ENCODE results near the gene EPHX1. TPM values are rescaled to one million over a fixed set of nuclear protein-coding genes. Genes with fewer than 3 reads are reported as not detected.
"Not testable (repeated sequence)": the region's sequence is repeated elsewhere in the genome, so short reads cannot be mapped to it uniquely, and the experiment has no call there.

Gene EPHX1
- total RNA-seq, 4 donors from 2014 or later: 56.9 to 114 (median 90.6) TPM

DNA sequence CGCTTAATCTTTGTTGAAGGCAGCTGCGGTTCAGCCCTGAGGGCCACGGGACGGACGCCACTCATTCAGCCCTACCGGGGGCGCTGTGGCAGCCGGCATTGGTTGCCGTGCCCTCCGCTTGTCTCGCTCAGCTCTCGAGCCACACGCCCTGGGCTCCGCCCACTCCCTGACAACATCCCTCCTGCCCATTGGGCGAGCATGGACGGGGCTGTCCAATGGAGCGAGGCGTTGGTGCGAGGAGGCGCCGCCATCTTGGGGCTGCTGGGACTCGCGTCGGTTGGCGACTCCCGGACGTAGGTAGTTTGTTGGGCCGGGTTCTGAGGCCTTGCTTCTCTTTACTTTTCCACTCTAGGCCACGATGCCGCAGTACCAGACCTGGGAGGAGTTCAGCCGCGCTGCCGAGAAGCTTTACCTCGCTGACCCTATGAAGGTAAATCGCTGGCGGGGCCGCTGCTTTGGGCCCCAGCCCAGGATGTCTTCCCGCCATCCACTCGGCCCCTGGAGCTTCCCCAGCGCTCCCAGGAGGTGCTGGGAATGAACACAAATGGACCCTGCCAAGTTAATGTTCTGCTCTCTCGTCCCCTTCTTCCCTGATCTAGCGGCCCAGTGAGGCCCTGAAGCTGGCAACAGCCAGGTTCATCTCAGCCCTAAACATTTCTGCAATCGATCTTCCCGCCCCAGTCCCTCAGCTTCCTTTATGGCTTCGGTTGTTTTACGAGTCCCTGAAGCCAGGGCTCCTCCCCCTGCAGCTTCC, 32.2 kb upstream of the EPHX1 start, which contains the start of gene SRP9:
SRP9 (plus strand) TSS at position 244 of the 754 bp plus-strand sequence; CDS start at position 359, 115 bp downstream.
- Histone ChIP-seq H3K27me3 (no peaks in the 10 kb centered on the region), H3K27ac (peak within 1 kb of the TSS; percentile 95 to 98 (median 97)), H3K36me3 (no peaks in the 10 kb centered on the region), H3K4me3 (peak within 1 kb of the TSS; percentile 51 to 77 (median 74)), H3K4me1 (peaks cover 2 to 57% (median 42%) of the 10 kb centered on the region in 4 donors), H3K9me3 (no peaks in the 10 kb centered on the region)
- intact Hi-C loops (cut with DNase I; ENCODE audit: low total_unique reads): loop anchor here (5.0 to 10.0 kb wide), 5 partner anchors 35 to 223 kb away; partner anchors contain the start of genes ENAH and EPHX1
- WGBS, 2 donors (ENCODE audit: low coverage in 1 of 2): 0% methylated on average over 42 of the region's 46 CpGs; no CpG with 5 or more reads in 1 of the 2 donors
- in situ Hi-C loops (cut with MboI; ENCODE audit: low pct_ligation_motif_present in 1 of 4, low pct_unique_long_range_greater_than_20kb in 1 of 4, low sequenced_read_pairs in 3 of 4): loop anchor here in 3 of 4 donors (10.0 to 25.0 kb wide), 3 partner anchors 135 to 293 kb away; partner anchors contain the start of gene PYCR2 (in 1 of the 3)
- TF ChIP-seq EP300 (IDR thresholded peaks at IDR 0.05; ENCODE audit: low read depth) (no peak), POLR2A (IDR thresholded peaks at IDR 0.05) (peak; percentile 92), POLR2AphosphoS5 (IDR thresholded peaks at IDR 0.05) (peak; percentile 83 to 97 (median 96))
- TF ChIP-seq, protein P1, sequence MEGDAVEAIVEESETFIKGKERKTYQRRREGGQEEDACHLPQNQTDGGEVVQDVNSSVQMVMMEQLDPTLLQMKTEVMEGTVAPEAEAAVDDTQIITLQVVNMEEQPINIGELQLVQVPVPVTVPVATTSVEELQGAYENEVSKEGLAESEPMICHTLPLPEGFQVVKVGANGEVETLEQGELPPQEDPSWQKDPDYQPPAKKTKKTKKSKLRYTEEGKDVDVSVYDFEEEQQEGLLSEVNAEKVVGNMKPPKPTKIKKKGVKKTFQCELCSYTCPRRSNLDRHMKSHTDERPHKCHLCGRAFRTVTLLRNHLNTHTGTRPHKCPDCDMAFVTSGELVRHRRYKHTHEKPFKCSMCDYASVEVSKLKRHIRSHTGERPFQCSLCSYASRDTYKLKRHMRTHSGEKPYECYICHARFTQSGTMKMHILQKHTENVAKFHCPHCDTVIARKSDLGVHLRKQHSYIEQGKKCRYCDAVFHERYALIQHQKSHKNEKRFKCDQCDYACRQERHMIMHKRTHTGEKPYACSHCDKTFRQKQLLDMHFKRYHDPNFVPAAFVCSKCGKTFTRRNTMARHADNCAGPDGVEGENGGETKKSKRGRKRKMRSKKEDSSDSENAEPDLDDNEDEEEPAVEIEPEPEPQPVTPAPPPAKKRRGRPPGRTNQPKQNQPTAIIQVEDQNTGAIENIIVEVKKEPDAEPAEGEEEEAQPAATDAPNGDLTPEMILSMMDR (IDR thresholded peaks at IDR 0.05): peak; percentile 68 to 97 (median 88)
- DNase-seq: peak; percentile 99

DNA sequence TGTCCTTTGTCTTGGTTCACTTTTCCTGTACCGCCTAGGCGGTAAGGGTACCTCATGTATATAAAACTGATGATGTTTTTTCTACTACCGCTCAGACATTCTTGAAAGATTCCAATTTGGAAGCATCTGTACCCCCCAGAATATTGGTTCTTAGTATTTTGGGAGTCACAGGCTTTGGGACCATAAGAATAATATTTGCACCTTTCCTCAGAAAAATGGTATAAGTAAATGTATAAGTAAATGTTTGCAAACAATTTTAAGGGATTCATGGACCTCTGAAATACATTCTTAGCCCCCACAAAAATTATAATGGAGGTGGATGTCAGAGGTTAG, 31.6 kb upstream of the EPHX1 start:
- in situ Hi-C loops (cut with MboI; ENCODE audit: low pct_ligation_motif_present in 1 of 4, low pct_unique_long_range_greater_than_20kb in 1 of 4, low sequenced_read_pairs in 3 of 4): loop anchor here in 3 of 4 donors (10.0 to 25.0 kb wide), 3 partner anchors 134 to 294 kb away; partner anchors contain the start of gene PYCR2 (in 1 of the 3)
- DNase-seq: no peak

DNA sequence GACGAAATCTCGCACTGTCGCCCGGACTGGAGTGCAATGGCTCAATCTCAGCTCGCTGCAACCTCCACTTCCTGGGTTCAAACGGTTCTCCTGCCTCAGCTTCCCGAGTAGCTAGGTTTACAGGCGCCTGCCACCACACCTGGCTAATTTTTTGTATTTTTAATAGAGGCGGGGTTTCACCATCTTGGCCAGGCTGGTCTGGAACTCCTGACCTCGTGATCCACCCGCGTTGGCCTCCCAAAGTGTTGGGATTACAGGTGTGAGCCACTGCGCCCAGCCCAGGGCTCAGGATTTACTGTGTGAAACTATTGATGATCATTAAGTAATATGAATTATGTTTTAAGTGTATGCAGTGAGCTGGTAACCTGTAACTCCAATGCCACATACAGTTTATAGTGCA, 30.8 kb upstream of the EPHX1 start:
- intact Hi-C loops (cut with DNase I; ENCODE audit: low total_unique reads): loop anchor here (5.0 to 10.0 kb wide), 5 partner anchors 33 to 224 kb away; partner anchors contain the start of genes ENAH and EPHX1
- Histone ChIP-seq H3K4me1 (peaks cover 2 to 63% (median 40%) of the 10 kb centered on the region in 4 donors), H3K4me3 (peak overlapping the region in 3 of 4 donors; percentile 51 to 77 (median 76)), H3K27ac (peak overlapping the region; percentile 95 to 98 (median 97))
- DNase-seq, H3K36me3 ChIP-seq, H3K27me3 ChIP-seq, H3K9me3 ChIP-seq: not testable (repeated sequence)
- 20 to 53% methylated on average over 1 to 13 of the region's 13 CpGs for WGBS, 2 donors (ENCODE audit: low coverage in 1 of 2)
- in situ Hi-C loops (cut with MboI; ENCODE audit: low pct_ligation_motif_present in 1 of 4, low pct_unique_long_range_greater_than_20kb in 1 of 4, low sequenced_read_pairs in 3 of 4): loop anchor here in 3 of 4 donors (10.0 to 25.0 kb wide), 3 partner anchors 133 to 294 kb away; partner anchors contain the start of gene PYCR2 (in 1 of the 3)

More for the DNA sequence above, 31.6 kb upstream of the EPHX1 start:
- peaks cover 0 to 1% (median 0%) of the 10 kb centered on the region in 4 donors for H3K36me3 ChIP-seq
- peak overlapping the region; percentile 51 to 77 (median 74) for H3K4me3 ChIP-seq
- H3K4me1 ChIP-seq: peaks cover 2 to 57% (median 37%) of the 10 kb centered on the region in 4 donors
- TF ChIP-seq EP300 (IDR thresholded peaks at IDR 0.05; ENCODE audit: low read depth): no peak
- TF ChIP-seq, protein P1 (IDR thresholded peaks at IDR 0.05): no peak
- no peak for TF ChIP-seq POLR2AphosphoS5 (IDR thresholded peaks at IDR 0.05)
- TF ChIP-seq POLR2A (IDR thresholded peaks at IDR 0.05): no peak
- peak overlapping the region; percentile 95 to 98 (median 97) for H3K27ac ChIP-seq
- H3K27me3 ChIP-seq: no peaks in the 10 kb centered on the region
- intact Hi-C loops (cut with DNase I; ENCODE audit: low total_unique reads): loop anchor here (5.0 to 10.0 kb wide), 5 partner anchors 34 to 224 kb away; partner anchors contain the start of genes ENAH and EPHX1
- H3K9me3 ChIP-seq: no peaks in the 10 kb centered on the region
- 0% methylated on average over 3 of the region's 3 CpGs; no CpG with 5 or more reads in 1 of the 2 donors for WGBS, 2 donors (ENCODE audit: low coverage in 1 of 2)

DNA sequence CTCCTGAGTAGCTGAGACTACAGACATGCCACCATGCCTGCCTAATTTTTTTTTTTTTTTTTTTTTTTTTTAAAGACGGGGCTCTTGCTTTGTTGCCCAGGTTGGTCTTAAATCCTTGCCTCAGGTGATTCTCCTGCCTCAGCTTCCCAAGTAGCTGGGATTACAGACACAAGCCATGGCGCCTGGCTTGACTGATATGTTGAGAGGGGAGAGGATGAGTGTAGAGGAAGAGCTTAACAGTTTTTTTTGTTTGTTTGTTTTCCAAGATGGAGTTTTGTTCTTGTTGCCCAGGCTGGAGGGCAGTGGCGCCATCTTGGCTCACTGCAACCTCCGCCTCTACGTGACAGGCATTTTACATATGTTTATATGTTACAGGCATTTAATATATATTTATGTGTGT, 29.8 kb upstream of the EPHX1 start:
- Histone ChIP-seq H3K4me3 (no peak overlapping the region), H3K27ac (peak overlapping the region; percentile 95 to 98 (median 97)), H3K27me3 (no peaks in the 10 kb centered on the region), H3K9me3 (no peaks in the 10 kb centered on the region), H3K4me1 (peaks cover 2 to 63% (median 40%) of the 10 kb centered on the region in 4 donors), H3K36me3 (peaks cover 0 to 9% (median 4%) of the 10 kb centered on the region in 4 donors)
- no peak for DNase-seq
- in situ Hi-C loops (cut with MboI; ENCODE audit: low pct_ligation_motif_present in 1 of 4, low pct_unique_long_range_greater_than_20kb in 1 of 4, low sequenced_read_pairs in 3 of 4) (loop anchor here in 1 of 4 donors (25.0 kb wide), 1 partner anchor 132 kb away; the partner anchor contains the start of gene PYCR2), intact Hi-C loops (cut with DNase I; ENCODE audit: low total_unique reads) (no loop called here)
- 73 to 87% methylated on average over 3 to 5 of the region's 5 CpGs for WGBS, 2 donors (ENCODE audit: low coverage in 1 of 2)
- TF ChIP-seq EP300 (IDR thresholded peaks at IDR 0.05; ENCODE audit: low read depth): no peak
- TF ChIP-seq, protein P1 (IDR thresholded peaks at IDR 0.05): no peak
- TF ChIP-seq POLR2AphosphoS5 (IDR thresholded peaks at IDR 0.05): no peak
- TF ChIP-seq POLR2A (IDR thresholded peaks at IDR 0.05): no peak

Measured in transverse colon (tissue), 4 donors.